Activated CD4-positive, alpha-beta T cell treated with anti-CD3 and anti-CD28 coated beads for 1 hour (primary cell): ENCODE results near the gene CFAP58.
A peak's percentile ranks its signal among the peaks of the same experiment; 100 is the strongest.

Source experiments
- DNase-seq: peaks from one replicate; pipeline ENCODE4 v3.0.0-alpha.2; 2020

Gene CFAP58

GRCh38 chr10:104323085-104323484 lies 30.5 kb upstream of the CFAP58 start:
- DNase-seq: no peak

DNA sequence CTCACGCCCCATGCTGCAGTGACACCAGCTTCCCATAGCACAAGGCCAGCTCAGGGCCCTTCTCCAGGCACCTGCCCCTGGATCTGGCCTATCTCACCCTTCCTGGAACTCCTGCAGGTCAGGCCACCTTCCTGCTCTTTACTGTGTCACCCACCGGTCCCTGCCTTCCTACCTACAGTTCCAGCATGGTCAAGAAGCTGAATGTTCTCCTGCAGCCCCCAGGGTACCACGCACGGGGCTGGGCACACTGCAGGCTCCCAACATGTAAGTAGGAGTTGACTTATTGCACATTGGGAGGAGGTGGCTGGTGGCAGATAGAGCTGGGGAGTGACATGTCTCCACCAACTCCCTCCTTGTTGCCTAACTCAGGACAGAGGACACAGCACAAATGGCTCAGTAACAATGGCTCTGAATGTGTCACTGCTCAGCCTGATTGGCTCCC lies 29.9 kb upstream of the CFAP58 start:
- no peak for DNase-seq

DNA sequence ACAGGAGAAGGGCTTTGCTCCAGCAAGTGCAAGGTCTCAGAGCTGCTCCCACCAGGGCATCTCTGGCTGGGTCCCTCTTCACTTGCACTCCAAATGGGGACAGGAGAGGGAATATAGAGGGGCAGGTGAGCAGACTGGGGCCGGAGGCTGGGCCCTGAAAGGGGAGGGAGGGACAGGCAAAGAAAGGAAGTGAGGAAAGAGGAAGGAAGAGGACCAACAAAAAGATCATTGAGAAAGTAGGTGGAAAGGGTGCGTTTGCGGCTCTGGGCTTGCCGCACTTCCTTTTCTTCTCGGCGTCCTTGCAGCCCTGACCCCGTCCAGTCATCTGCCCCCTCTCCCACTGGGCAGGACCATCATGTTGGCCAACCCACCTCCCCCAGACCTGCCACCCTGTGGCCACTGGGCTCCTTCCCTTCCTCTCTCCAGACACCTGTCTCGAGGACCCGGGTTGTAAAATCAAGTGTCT lies 29.4 kb upstream of the CFAP58 start:
- DNase-seq: no peak

GRCh38 chr10:104324931-104325330 lies 28.7 kb upstream of the CFAP58 start:
- DNase-seq: no peak

- no peak for DNase-seq
Observed at GRCh38 chr10:104325436-104326435, 27.9 kb upstream of the CFAP58 start.

DNA sequence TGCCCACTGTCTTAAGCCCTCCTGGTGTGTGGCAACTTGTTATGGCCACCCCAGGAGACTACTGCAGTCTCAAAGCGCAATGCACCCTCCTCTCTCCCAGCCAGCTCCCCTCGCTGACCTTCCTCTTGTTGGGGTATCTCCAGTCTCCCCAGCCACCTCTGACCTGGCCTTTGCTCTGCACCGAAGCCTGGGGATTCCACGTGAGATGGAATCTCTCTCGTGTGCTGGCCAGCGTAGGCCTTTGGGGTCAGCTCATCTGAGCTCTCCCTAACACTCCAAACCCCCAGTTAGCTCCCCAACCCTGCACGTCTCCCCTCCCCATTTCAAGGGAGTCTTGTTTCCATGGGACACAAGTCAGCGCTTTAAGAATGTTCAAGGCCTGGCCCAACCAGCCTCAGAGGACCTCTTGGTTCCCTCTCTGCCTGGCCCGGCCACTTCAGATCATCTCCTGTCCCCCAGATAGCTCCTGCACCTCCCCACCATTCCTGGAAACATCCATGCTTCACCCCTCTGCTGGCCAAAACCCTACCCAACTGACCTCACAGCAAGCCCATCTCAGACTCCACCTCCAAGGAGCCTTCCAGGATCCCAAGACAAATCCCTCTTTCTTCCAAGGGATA lies 26.5 kb upstream of the CFAP58 start:
- no peak for DNase-seq

DNA sequence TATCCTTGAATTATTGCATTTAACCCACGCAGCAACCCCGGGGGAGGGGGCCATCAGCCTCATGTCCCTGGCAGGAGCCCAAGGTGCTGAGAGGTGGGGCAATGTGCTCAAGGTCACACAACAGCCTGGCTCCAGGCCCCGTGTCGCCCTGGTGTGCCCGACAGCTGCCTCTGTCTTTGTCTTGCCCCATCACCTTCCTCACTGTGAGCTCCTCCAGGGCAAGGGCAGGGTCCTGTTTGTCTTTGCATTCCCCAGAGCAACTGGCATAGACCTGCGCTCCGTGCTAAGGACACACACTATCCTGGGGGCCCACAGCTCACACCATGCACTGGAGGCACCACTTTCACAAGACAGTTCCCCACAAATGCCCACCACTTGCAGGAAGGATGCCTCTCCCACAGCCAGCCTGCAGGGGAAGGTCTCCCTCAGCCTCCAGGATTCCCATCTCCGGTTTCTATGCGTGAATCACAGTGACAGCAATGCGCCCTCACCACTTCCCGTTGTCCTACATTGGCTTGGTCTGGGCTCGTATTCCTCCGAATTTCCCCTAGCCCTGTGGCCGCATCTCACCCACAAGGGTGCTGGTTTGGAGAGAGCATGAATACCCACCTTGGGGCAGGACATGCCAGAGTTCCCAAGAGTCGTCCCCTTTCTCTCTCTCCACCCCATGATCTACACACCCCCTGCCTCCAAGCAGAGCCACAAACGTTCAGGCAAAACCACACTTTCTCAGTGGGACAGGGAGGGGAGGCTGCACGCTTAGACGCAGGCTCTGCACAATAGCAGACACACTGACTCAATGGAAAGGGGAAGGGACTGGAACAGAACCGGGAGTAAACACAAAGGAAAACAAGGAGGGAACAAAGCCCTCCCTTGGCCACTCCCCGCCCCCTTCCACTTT lies 25.6 kb upstream of the CFAP58 start:
- no peak for DNase-seq

DNA sequence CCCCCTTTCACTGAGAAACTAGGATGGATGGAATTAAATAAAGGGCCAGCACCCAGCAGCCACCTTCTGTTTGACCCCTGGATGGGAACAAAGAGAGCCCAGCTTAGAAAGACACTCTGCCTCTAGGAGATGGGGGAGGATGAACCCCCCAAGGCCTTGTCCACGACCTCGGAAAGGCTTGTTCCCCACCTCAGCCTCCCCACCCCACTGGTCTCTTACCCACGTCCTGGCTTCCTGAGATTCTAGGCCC lies 25.1 kb upstream of the CFAP58 start:
- no peak for DNase-seq

DNA sequence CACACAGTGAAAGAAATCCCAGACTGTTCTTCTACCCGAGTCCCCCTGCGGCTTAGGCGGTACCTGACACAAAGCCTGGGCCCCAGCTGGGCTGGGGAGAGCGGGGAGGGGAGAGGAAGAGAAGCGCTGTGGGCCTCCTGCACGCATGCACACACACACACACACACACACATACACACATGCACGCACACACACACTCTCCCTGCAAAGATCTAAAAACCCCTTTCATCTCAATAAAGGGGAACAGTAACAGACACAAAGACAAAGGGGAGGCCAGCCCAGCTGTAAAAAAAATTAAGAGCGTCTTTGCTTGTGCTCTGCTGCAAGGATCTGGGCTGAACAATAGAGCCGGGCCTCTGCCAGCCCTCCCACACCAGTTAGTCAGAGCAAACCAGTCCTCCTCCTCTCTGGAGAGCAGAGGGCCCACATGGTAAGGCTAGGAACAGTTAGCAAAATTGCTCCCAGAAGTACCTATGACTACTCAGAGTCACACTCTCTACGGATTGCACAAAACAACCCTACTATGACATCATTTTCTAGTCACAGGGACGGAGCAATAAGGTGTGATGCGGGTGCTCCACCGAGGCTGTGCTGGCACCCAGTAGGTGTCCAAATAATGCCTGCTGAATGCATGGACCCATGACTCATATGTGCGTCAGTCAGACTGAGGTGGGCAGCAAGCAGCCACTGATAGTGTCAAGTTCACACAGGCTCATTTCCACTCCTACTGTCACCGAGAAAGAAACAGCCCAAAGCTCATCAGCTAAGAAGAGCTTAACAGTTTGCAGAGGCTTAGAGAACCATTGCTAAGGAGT lies 24.5 kb upstream of the CFAP58 start:
- peak; percentile 45 for DNase-seq

DNA sequence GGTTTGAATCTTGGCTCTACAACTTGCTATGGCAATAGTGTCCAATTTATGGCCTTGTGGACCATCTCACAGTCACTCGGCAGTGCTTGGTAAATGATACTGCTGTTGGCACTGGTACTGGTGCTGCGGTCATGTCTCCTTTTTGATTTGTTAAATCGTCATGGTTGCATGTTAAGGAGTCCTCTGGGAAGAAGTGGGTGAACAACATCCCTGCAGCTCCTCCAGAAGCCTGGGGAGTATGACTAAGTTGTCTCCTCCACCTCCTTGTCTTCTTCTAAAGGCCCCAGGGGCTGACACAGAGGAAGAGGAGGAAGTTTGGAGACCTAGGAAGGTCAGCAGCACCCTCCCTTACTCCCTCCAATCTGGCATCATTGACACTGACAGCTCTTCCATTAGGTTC lies 23.9 kb upstream of the CFAP58 start:
- no peak for DNase-seq

- no peak for DNase-seq
Observed at GRCh38 chr10:104330168-104331110, 23.2 kb upstream of the CFAP58 start.

- no peak for DNase-seq
Observed at GRCh38 chr10:104331208-104331838, 22.3 kb upstream of the CFAP58 start.

DNA sequence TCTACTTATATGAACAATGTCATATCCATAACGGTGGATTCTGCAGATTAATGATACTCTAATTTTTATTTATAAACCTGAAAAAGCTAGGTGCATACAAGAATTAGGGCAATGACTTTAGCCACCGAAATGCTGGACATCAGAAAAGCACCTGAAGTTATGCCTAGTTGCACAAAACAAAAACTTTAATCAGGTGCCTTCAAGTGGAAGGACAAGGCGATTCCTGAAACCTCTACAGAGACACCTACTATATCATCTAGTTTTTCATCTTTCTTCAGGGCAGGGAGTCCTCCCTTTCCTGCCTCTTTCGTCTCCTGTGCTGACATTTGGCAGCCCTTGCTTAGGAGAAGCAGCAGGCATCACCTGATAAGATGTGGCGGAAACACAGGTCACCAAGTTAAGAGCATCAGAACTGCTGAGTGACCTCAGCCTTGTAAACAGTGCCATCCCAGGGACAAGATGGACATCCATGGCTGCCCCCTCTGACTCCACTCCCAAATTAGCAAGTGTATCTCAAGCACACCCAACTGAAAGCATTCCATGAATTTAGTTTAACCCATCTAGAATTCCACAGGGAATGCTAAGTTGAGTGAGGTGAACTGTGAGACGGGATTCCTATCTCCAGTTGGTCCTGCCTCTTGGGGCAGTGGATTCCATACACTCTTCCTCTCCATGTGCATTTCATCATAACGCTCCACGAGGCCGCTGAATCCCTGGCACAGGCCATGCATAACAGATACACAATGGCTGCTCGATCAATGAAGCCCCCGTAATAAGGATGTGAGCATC lies 21.2 kb upstream of the CFAP58 start:
- DNase-seq: no peak

DNA sequence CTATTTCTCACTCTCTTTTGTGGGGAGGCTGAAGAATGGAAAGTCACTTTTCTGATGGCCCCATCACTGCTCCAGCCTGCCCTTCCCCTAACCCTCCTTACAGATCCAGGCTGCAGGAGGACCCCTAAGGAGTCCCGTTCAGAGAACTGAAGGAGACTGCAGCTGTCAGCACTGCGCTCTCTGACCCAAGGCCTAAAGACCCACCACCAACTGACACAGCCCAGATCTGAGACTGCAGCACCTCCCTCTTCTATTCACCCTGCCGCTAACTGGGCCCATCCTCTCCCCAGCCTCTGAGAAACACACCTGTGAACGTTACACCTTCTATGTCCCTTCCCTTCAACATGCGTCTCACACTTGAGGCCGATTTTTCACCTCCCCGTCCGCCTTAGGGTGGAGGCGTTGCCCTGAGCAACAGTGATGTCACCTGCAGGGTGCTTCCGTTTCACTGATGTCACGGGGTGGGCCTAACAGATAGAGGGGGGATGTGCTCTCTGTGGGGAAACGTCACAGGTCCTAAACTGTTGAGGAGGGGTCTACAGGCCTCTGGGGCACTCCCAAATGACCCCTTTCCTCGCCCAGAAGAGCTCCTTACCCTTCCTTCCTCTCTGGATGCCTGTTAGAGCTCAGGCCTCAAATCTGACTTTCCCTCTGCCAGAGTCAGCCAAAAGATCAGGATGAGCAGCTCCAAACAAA lies 20.5 kb upstream of the CFAP58 start:
- DNase-seq: peak; percentile 59

GRCh38 chr10:104333728-104334373 lies 19.8 kb upstream of the CFAP58 start:
- no peak for DNase-seq

GRCh38 chr10:104334561-104334960 lies 19.1 kb upstream of the CFAP58 start:
- no peak for DNase-seq

DNA sequence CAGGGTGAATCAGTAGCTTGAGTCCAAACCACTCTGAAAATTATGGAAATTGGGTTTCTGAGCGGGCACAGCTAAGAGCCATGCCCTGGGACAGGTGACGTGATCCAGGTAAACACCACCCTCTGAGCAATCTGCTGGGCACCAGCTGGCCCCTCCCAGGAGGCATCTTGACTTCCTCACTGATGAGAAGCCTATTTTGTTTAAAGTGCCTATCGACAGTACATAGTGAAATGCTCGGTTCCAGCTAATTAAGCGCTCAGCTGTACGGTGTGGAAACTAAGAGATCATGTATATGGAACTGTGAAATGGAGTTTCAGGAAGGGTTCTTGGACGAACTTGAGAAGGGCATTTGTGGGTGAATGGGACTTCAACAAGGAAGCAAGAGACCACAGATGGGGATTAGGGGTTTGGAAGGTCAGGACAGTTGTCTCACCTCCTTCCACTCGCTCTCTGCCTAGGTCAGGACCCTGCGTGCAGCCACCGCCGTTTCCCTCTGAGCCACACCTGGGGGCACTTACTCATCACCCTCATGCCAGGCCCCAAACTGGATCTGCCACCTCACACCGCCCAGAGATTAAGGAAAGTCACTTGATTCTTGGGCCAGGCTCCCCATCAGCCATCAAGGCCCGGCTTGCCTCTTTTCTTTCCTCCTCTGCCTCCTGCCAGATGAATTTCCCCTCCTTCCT lies 18.5 kb upstream of the CFAP58 start:
- DNase-seq: no peak
